Ascending aorta (tissue), 2 donors: Measurements from ENCODE around the gene BEST1. TPM values are rescaled to one million over a fixed set of nuclear protein-coding genes. Genes with fewer than 3 reads are reported as not detected.

Experiments
- DNase-seq, 2 donors: peaks; one replicate each; pipeline ENCODE4 v3.0.0-alpha.2; 2019; ENCODE audit warnings: low spot score in 2 of 2
- H3K27ac ChIP-seq, 2 donors: fragments of 200-600 bp; sonication (generic); one replicate each; pipeline ENCODE4 v1.5.1; 2016 to 2017; ENCODE audit warnings: mild to moderate bottlenecking in 1 of 2
- H3K27me3 ChIP-seq: fragments of 200-600 bp; sonication (generic); one replicate; pipeline ENCODE4 v1.5.1; 2017
- H3K36me3 ChIP-seq, 2 donors: fragments of 200-600 bp; sonication (generic); one replicate each; pipeline ENCODE4 v1.5.1; 2016
- H3K4me1 ChIP-seq, 2 donors: fragments of 200-600 bp; sonication (generic); one replicate each; pipeline ENCODE4 v1.5.1; 2016 to 2017; ENCODE audit warnings: mild to moderate bottlenecking in 1 of 2
- H3K4me3 ChIP-seq, 2 donors: fragments of 200-600 bp; sonication (generic); one replicate each; pipeline ENCODE4 v1.5.1; 2016 to 2017; ENCODE audit warnings: mild to moderate bottlenecking in 1 of 2
- H3K9me3 ChIP-seq, 2 donors: fragments of 200-600 bp; sonication (generic); one replicate each; pipeline ENCODE4 v1.5.1; 2016
- CTCF ChIP-seq, 3 experiments: fragments of 200-600 bp in 2 of 3; fragments of 450-650 bp in 1 of 3; sonication (generic) in 2 of 3; IDR thresholded peaks; one replicate each; pipeline ENCODE4 v1.5.1; 2016 to 2019; ENCODE audit warnings: antibody characterized with exemption in 3 of 3, mild to moderate bottlenecking in 1 of 3, moderate library complexity in 1 of 3
- intact Hi-C: fragments of 100-400 bp; cut with DNase I; formaldehyde crosslinking; loops from one replicate; pipeline ENCODE4 v1.15.1; 2023
- total RNA-seq: library from RNA; depleted of rRNA; stranded (reverse); fragments of >200 nt; gene quantifications from one replicate; pipeline ENCODE4 v1.1.0, GENCODE V29; 2016

BEST1 gene
- total RNA-seq, 1 donor from 2014 or later, result 30.9 TPM

GRCh38 chr11:61918251-61918937 is 31.8 kb upstream of the BEST1 start:
- H3K4me3 ChIP-seq, result peak overlapping the region; percentile 67 to 90
- DNase-seq, result no peak
- intact Hi-C loops, result no loop called here
- peaks cover 3 to 8% of the 10 kb centered on the region in 2 donors for H3K4me1 ChIP-seq
- H3K27ac ChIP-seq, result peak overlapping the region; percentile 39 to 54
- TF ChIP-seq CTCF (IDR thresholded peaks at IDR 0.05), result no peak
- no peaks in the 10 kb centered on the region for H3K27me3 ChIP-seq
- no peaks in the 10 kb centered on the region for H3K9me3 ChIP-seq
- no peaks in the 10 kb centered on the region for H3K36me3 ChIP-seq

- H3K9me3 ChIP-seq, result no peaks in the 10 kb centered on the region
- TF ChIP-seq CTCF (IDR thresholded peaks at IDR 0.05), result no peak
- DNase-seq, result peak in 1 of 2 donors; percentile 65
- no peak overlapping the region for H3K4me3 ChIP-seq
- no peaks in the 10 kb centered on the region for H3K27me3 ChIP-seq
- H3K36me3 ChIP-seq, result no peaks in the 10 kb centered on the region
- peaks cover 3 to 8% of the 10 kb centered on the region in 2 donors for H3K4me1 ChIP-seq
- peak overlapping the region in 1 of 2 donors; percentile 29 for H3K27ac ChIP-seq
- intact Hi-C loops, result no loop called here
Measured at GRCh38 chr11:61918938-61919704, 31.0 kb upstream of the BEST1 start.

GRCh38 chr11:61919705-61920631 is 30.2 kb upstream of the BEST1 start:
- peak in 1 of 2 donors; percentile 61 for DNase-seq
- TF ChIP-seq CTCF (IDR thresholded peaks at IDR 0.05), result no peak
- Histone ChIP-seq H3K27me3 (no peaks in the 10 kb centered on the region), H3K4me1 (peaks cover 3 to 8% of the 10 kb centered on the region in 2 donors), H3K4me3 (no peak overlapping the region), H3K36me3 (no peaks in the 10 kb centered on the region), H3K27ac (peak overlapping the region in 1 of 2 donors; percentile 29), H3K9me3 (no peaks in the 10 kb centered on the region)
- intact Hi-C loops, result no loop called here

GRCh38 chr11:61921446-61921845 is 28.7 kb upstream of the BEST1 start:
- no peak overlapping the region for H3K4me3 ChIP-seq
- no peaks in the 10 kb centered on the region for H3K27me3 ChIP-seq
- no peak overlapping the region for H3K27ac ChIP-seq
- DNase-seq, result peak in 1 of 2 donors; percentile 30
- no peak for TF ChIP-seq CTCF (IDR thresholded peaks at IDR 0.05)
- H3K4me1 ChIP-seq, result peaks cover 3 to 8% of the 10 kb centered on the region in 2 donors
- intact Hi-C loops, result no loop called here
- no peaks in the 10 kb centered on the region for H3K9me3 ChIP-seq
- no peaks in the 10 kb centered on the region for H3K36me3 ChIP-seq

- peak in 1 of 2 donors; percentile 88 for DNase-seq
- H3K4me3 ChIP-seq, result no peak overlapping the region
- intact Hi-C loops, result no loop called here
- H3K27ac ChIP-seq, result peak overlapping the region; percentile 52 to 75
- H3K9me3 ChIP-seq, result no peaks in the 10 kb centered on the region
- no peaks in the 10 kb centered on the region for H3K27me3 ChIP-seq
- H3K36me3 ChIP-seq, result no peaks in the 10 kb centered on the region
- H3K4me1 ChIP-seq, result peaks cover 0 to 8% of the 10 kb centered on the region in 2 donors
- TF ChIP-seq CTCF (IDR thresholded peaks at IDR 0.05), result no peak
Measured at GRCh38 chr11:61922539-61922938, 27.6 kb upstream of the BEST1 start.
